NCI-H1417 treated with DMSO at 0.1 percent for 48 hours (cell line): ENCODE results near the gene CELSR3.

Experiments used
- DNase-seq: peaks from one replicate; lab custom pipeline; 2025; lab: John Stamatoyannopoulos, UW

CELSR3 gene, protein sequence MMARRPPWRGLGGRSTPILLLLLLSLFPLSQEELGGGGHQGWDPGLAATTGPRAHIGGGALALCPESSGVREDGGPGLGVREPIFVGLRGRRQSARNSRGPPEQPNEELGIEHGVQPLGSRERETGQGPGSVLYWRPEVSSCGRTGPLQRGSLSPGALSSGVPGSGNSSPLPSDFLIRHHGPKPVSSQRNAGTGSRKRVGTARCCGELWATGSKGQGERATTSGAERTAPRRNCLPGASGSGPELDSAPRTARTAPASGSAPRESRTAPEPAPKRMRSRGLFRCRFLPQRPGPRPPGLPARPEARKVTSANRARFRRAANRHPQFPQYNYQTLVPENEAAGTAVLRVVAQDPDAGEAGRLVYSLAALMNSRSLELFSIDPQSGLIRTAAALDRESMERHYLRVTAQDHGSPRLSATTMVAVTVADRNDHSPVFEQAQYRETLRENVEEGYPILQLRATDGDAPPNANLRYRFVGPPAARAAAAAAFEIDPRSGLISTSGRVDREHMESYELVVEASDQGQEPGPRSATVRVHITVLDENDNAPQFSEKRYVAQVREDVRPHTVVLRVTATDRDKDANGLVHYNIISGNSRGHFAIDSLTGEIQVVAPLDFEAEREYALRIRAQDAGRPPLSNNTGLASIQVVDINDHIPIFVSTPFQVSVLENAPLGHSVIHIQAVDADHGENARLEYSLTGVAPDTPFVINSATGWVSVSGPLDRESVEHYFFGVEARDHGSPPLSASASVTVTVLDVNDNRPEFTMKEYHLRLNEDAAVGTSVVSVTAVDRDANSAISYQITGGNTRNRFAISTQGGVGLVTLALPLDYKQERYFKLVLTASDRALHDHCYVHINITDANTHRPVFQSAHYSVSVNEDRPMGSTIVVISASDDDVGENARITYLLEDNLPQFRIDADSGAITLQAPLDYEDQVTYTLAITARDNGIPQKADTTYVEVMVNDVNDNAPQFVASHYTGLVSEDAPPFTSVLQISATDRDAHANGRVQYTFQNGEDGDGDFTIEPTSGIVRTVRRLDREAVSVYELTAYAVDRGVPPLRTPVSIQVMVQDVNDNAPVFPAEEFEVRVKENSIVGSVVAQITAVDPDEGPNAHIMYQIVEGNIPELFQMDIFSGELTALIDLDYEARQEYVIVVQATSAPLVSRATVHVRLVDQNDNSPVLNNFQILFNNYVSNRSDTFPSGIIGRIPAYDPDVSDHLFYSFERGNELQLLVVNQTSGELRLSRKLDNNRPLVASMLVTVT (N-terminal part only)

DNA sequence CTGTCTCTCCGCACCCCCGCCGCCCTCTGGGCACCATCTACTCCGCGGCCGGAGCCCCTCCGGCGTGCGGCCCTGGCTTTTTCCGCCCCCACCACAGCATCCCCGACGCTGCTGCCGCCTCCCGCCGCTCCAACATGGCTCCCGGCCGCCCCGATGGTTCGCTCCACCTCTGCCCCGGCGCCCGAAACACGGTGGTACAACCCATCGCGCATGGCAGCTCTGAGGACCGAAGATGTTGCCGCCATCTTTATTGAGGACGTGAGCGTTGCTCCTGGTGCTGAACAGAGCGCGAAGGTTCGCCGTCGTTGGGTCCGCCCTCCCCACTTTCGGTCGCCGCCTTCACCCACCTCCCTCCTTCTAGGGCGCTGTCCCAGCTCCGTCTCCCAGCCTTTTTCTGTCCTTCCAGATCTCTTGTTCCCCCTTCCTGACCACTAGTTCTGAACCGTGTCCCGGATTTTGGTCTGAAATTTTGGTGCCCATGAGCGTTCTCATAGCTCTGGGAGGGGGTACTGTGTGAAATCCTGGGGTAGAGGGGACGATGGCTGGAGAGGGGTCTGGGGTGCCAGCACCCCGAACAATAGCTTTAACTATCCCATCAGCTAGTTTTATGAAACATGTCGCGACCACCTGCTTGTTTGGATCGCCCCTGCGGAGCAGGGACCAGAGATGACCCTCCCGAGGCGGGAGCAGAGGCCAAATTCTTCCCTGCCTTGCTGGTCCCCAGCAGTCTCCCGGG lies at the start of gene CELSR3:
CELSR3 (minus strand) TSS at position 134 of the 736 bp plus-strand sequence. CDS start 252 bp downstream, outside the sequence.
- peak; percentile 19 for DNase-seq

DNA sequence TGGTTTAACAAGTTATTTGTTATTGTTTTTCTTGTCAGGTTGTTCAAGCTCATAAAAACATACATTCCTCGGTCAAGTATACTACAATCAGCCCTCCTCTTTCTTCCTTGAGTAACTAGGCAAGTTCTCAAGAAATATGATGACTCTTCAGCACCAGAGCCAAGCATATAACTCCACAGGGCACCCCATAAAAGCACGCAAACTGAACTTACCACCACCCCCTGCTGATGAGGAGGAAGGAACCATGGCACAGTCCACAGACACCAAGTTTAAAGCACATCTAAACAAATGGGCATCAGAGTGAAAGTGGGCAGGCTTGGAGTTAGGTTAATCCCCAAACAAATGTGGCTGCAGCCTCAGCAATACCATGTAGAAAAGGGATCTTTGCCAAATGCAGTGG lies 49.0 kb upstream of the CELSR3 start:
- DNase-seq = no peak

DNA sequence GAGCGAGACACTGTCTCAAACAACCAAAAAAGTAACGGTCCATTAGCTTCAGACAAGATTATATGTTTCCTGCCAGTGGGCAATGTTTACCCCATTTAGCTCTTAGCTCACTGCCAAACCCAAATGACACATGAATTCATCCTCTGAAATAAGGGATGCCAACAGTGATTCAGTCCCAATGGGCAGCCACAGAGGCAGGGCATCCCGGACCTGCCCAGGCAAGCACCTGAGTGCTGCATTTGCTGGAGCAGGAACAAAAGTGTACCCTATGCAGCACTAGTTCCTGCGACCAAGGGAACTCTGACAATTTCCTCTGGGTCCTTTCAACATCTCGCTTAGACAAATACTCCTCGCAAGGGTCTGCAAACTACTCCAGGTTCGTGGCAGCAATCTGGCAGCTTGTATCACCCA lies 46.4 kb upstream of the CELSR3 start:
- no peak for DNase-seq

DNA sequence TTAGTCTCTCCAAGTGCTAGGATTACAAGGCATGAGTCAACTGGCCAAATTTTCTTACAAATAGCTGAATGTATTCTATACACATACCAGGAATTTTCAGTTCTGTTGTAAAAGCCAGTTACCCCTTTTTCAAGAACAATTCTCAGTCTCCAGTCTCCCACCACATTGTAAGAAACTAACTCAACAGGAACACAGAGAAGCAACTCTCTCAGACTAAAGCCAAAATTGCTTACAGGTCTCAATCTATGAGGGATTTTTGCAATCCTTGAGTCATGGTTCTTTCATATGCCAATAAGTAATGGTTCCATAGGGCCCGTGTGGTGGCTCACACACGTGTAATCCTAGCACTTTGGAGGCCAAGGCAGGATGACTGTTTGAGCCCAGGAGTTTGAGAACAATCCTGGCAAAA lies 45.8 kb upstream of the CELSR3 start:
- no peak for DNase-seq

DNA sequence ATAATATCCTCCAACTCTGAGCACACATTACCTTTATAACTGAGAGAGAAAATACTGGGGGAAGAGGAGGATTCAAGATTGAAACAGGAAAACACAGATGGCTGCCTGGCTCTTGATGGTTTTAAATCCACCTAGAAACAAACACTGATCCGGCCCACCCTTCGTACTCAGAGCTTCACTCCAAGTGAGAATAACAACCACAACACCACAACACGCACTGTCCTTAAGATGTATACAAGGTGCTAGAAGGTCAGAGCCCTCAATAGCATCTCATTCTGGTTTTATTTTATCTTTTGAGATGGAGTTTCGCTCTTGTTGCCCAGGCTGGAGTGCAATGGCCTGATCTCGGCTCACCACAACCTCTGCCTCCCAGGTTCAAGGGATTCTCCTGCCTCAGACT lies 44.5 kb upstream of the CELSR3 start:
- DNase-seq = no peak

DNA sequence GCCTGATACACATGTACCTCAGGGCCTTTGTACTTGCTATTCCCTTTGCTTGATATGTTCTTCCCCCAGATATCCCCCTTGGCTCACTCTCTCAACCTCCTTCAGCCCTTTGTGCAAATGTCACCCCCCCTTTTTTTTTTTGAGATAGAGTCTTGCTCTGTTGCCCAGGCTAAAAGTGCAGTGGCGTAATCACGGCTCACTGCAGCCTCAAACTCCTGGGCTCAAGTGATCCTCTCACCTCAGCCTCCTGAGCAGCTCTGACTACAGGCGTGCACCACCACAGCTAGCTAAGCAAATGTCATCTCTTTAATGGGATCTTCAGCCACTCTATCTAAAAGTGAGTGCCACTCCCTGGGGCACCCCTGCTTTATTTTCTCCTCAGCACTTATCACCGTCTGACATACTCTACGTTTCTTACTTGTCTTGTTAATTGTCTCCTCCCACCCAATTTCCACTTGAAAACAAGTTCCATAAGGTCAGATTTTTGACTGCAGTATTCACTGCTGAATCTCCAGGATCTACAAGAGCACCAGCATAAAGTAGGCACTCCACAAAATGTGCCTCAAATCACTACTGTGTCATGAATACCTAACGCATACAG lies 39.7 kb upstream of the CELSR3 start:
- no peak for DNase-seq

DNA sequence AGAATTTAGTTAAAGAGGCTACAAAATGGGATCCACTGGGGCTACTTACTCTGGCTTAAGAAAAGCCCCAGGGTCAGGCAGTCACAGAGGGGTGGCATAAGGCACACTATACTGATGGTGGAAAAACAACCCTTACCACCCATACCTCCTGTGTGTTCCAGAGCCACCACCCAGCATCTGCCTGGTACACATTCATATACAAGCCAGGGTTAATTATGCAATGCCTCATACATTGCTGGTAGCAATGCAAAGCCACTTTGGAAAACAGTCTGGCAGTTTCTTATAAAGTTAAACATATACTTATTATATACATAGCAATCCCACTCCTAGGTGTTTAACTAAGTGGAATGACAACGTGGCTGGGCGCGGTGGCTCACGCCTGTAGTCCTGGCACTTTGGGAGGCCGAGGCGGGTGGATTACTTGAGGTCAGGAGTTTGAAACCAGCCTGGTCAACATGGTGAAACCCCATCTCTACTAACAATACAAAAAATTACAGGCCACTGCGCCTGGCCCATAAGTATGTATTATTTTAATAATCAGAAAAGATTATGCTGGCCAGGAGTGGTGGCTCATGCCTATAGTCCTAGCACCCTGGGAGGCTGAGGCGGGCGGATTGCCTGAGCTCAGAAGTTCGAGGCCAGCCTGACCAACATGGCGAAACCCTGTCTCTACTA lies 38.2 kb upstream of the CELSR3 start:
- DNase-seq = no peak

DNA sequence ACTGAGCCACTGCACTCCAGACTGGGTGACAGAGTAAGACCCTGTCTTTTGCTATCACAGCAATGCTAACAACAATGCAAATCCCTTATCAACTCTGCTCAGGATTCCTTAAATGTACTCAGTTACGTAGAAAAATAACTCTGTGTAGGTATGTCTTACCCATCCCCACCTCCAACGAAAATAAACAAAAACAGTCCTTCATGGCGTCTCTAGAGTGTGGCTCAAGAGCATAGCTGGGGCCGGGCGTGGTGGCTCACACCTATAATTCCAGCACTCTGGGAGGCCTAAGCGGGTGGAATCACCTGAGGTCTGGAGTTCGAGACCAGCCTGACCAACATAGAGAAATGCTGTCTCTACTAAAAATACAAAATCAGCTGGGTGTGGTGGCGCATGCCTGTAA lies 36.2 kb upstream of the CELSR3 start:
- DNase-seq = no peak

DNA sequence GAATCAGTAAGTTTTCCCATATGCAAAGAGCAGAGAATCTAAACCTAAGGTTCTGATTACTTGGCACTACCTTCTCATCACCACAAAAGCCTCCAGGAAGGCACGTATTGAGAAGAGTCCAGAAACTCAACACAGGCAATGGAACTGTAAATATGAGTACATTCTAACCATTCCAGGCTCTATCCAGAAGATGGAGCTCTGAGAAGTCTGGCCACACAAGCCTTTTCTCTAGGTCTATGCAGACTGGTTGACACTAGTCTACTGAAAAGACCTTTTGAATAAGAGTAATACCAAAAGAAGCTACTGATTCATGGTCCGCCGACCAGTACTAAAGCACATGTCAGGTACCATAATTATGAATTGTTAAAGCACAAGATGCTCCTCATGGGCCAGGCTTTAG lies 35.3 kb upstream of the CELSR3 start:
- DNase-seq = no peak

DNA sequence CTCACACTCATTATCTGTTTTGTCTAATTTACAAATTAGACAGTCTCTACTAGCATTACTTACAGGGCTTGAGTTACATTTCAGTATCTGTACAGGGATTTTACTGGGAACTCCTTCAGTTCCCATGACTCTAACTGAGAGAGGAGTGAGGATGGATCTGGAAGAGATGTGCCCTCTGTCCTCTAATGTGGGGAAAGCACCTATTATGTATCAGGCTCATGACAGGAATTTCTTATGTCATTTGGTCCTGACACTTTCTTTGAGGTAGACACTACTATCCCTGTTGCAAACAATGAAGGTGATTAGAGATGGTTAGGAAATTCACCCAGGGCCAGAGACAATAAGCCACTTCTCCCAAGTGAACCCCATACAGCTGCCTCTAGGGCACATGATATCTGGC lies 33.9 kb upstream of the CELSR3 start:
- DNase-seq = no peak

DNA sequence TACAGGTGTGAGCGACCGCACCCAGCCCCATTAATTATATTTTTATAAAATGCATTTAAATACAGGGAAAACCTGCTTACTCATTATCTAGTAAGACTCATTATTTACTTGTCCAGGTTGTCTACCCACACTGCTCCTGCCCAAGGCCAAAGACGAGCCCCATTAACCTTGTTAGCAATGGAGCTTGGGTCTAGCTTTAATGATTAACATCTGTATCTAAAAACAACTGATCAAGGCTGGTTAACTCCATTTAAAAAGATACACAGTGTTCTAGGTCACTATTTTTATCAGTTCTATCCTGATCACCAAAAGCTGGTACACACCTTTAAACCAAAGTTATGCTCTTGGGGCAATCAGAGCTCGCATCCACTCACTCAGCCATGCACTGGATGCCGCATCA lies 33.5 kb upstream of the CELSR3 start:
- DNase-seq = no peak

DNA sequence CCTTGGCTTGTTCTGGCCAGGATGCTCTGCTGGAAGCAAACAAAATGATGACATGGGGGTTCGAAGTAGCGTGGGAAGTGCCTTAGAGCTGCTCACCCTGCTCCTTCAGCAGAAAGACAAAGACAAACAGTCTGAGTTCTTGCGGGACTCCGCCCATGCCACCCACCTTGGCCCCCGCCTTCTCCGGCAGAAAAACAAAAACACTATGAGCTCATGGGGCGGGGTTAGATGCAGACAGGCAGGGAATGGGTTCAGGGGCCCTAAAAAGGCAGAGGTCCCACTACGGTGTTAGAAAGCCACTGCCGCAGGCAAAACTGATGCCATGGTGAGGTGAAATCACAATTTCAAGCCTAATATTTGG lies 32.7 kb upstream of the CELSR3 start:
- DNase-seq = no peak

DNA sequence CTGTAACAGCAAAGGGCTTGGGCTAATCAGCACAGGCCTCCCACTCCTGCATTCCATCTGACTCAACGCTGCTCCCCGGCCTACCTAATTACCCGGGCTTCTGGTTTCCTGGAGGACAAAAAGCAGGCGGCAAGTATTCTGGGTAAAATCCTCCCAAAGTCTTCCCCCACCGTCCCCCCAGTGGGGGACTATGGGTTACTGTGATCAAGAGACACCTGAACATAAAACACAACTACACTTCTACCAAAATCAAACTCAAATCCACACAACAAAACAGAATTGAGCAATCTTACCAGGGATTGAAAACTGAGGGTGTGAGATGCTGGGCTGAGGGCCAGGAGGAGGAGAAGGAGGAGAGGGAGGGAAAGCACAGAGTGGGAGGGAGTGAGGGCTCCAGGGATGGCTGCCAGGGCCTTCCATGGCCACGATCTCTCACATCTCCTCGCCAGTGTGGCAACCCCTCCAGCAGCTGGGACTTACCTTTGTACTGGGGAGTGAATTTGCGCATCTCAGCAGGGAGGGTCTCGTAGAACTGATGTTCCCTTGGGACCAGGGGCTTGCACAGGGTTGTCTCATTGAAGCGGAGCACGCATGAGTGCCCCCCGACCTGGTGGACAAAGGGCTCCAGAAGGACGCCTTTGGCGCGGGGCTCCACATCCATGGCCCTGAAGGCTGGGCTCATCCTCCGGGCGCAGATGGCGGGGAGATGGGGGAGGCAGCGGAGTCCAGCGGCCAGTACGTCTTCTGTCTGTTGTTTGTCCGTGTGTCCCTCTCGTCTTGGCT lies 32.1 kb upstream of the CELSR3 start:
- no peak for DNase-seq

DNA sequence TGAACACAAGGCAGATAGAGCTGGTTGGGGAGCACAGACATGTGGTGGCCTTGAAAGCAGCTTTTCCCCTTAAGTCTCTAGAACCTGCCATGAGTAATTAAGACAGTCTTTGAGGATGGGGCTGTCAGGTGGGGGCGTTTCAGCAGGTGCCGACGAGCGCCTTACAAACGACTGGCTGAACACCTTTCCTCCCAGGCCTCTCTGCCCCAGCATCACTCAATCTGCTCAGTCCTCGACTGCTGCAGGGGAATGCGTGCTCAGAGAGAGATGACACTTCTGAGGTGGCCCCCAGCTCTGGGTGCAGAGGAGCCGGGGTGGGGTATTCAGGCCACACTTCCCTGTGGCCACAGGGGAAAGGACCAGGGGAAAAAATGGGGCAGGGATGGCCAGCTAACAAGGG lies 31.1 kb upstream of the CELSR3 start:
- no peak for DNase-seq

DNA sequence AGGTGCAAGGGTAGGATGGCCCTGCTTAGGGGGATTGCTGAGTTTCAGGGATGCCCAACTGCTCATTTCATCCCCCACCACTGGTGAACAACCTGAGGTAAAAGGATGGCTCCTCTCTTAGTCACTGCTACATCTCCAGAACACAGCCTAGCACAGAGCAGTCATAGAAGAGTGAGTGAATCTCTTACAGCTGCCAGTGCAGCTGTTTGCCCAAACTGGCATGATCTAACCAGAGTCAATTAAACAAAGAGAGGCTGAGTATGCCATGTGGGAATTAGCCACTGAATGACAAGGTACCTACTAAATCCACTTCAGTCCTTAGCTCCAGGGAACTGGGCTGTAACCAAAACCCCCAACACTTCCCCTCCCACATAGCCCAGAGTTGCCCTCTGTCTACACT lies 29.9 kb upstream of the CELSR3 start:
- no peak for DNase-seq

DNA sequence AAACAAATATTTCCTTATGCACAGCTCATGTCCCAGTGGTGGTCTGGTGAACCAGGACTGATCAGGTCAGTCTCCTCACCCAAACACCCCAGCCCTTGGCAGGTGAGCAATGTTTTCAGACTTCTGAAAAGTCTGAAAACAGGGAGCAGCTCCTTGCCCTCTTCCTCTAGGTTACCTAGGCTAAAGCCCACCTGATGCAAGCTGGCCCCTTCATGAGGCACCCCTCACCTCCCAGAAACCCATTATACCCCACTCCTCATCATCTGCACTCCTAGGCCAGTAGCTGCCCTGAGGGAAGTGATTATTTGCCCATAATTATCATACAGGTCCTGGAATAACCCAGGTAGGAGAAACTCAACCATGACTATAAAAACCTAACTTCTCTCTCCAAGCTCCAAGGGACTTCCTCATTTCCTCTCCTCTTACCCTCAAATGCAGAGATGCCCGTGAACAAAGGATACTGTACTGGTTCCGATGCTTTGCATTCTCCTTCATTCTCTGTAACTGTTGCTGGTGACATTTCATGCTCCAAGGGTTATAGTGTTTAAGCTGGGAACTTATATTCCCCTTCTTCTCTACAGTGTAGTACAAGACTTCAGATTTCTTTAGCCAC lies 28.3 kb upstream of the CELSR3 start:
- DNase-seq = no peak

DNA sequence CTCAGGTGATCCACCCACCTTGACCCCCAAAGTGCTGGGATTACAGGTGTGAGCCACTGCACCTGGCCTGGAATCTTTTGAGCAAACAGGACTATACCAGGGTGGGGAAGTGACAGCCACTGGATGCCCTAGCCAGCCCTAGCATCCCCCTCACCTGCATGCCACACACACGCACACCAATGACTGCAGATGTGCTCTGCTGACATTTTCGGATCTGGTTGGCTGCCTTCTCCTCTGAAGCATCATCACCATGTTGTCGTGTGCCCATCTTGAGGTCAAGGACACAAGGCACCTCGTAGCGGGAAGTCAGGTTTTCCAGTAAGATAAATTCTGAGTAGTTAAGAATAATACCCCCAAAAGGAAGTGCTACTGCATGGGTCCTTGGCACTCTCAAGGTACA lies 26.7 kb upstream of the CELSR3 start:
- DNase-seq = no peak

DNA sequence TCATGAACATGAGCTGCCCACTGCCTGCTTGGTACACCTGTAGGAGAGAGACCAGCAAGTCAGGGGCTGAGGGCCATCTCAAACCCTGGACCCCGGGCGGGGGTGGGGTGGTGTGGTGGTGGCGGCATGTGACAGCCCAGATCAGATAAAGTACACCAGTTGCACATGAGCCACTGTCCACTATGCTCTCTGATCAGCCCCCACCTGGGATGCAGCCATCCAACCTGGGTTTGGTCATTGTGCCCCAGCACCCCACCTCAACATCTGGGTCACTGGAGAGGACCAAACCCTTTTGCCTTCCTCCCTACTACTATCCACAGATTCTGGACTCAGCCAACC lies 26.0 kb upstream of the CELSR3 start:
- DNase-seq = no peak

DNA sequence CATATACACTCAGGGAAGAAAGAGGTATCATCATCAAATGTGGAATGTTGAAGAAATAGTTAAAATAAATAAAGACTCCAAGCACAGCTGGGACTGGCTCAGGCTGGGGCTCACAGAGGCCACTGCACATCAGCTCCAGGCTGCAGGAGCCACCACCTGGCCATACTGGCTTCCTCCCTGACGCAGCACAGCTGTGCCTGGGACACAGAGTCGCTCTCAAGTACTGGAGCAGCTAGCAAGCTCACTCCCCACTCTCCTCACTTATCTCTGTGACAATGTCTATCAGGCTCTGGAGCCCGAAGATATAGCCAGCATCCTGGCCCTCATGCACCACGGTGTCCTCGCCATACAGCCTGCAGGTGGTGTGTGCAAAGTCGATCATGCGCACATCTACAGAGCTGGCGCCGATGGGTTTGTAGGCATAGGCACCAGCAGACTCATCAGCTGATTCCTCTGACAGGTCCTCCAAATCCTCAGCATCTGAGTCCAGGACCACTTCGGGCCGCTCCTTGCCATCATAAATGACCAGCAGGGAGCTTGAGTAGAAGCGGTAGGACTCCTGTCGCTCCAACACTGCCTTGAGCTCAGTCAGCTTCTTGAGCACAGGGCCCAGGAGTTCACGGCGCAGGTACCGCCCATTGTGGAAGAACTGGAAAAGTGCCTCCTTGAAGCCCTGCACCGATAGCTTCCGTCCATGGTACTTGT lies 25.5 kb upstream of the CELSR3 start:
- DNase-seq = no peak
